GM10248 (cell line): ENCODE measurements around the gene UBE4B.

Experiments
- CTCF ChIA-PET: fragments of 300-600 bp; sonication (Branson Sonifier 250); formaldehyde crosslinking; extraction: SDS; loops from one replicate; lab custom pipeline; 2021; ENCODE audit warnings: antibody characterized with exemption; lab: Yijun Ruan, JAX
- POLR2A ChIA-PET: fragments of 350-650 bp; sonication (Branson Sonifier 250); formaldehyde crosslinking; extraction: SDS; loops from one replicate; lab custom pipeline; 2020; ENCODE audit warnings: antibody characterized with exemption; lab: Yijun Ruan, JAX
- DNase-seq: peaks from one replicate; pipeline ENCODE4 v3.0.0; 2012; ENCODE audit errors: extremely low spot score
- CTCF ChIP-seq: IDR thresholded peaks from 2 replicates; pipeline ENCODE4 v1.5.1; 2012; ENCODE audit warnings: mild to moderate bottlenecking, low read depth; ENCODE audit errors: extremely low read depth, missing control alignments, control extremely low read depth

Gene UBE4B

GRCh38 chr1:10057796-10058195 lies 25.0 kb downstream of the UBE4B start:
- CTCF ChIA-PET: interaction anchor here (1.3 to 1.8 kb wide), 2 partner anchors 9 to 11 kb away, joined by 3 to 5 read pairs; no protein-coding TSS in a partner anchor
- POLR2A ChIA-PET: no interaction called here
- DNase-seq: no peak
- no peak for TF ChIP-seq CTCF

GRCh38 chr1:10059342-10059718 lies 26.6 kb downstream of the UBE4B start:
- POLR2A ChIA-PET: no interaction called here
- no peak for DNase-seq
- no peak for TF ChIP-seq CTCF
- CTCF ChIA-PET: interaction anchor here (1.3 to 2.8 kb wide), 3 partner anchors 7 to 12 kb away, joined by 3 to 8 read pairs (median 5); no protein-coding TSS in a partner anchor

GRCh38 chr1:10060311-10061100 lies 27.7 kb downstream of the UBE4B start:
- TF ChIP-seq CTCF: no peak
- no peak for DNase-seq
- CTCF ChIA-PET: interaction anchor here (0.7 to 2.8 kb wide), 3 partner anchors 9 to 79 kb away, joined by 3 to 8 read pairs (median 3); no protein-coding TSS in a partner anchor
- POLR2A ChIA-PET: no interaction called here

- POLR2A ChIA-PET: no interaction called here
- no peak for DNase-seq
- CTCF ChIA-PET: interaction anchor here (1.4 to 2.8 kb wide), 2 partner anchors 10 kb away, joined by 3 to 8 read pairs; no protein-coding TSS in a partner anchor
- TF ChIP-seq CTCF: no peak
Measured at GRCh38 chr1:10061276-10061675, 28.5 kb downstream of the UBE4B start.

- CTCF ChIA-PET: interaction anchor here (1.3 kb wide), 1 partner anchor 10 kb away, joined by 3 read pairs; no protein-coding TSS in a partner anchor
- no peak for TF ChIP-seq CTCF
- POLR2A ChIA-PET: no interaction called here
- no peak for DNase-seq
Measured at GRCh38 chr1:10063878-10064277, 31.1 kb downstream of the UBE4B start.

- CTCF ChIA-PET: interaction anchor here (1.3 kb wide), 1 partner anchor 11 kb away, joined by 3 read pairs; no protein-coding TSS in a partner anchor
- POLR2A ChIA-PET: no interaction called here
- DNase-seq: no peak
- no peak for TF ChIP-seq CTCF
Measured at GRCh38 chr1:10064416-10065343, 31.9 kb downstream of the UBE4B start.
